Vagina (tissue), 2 donors: ENCODE data around the gene GNPTG. TPM values are rescaled to one million over a fixed set of nuclear protein-coding genes. Genes with fewer than 3 reads are reported as not detected.

Experiments used
- DNase-seq, 2 donors: peaks; one replicate each; pipeline ENCODE4 v3.0.0-alpha.2; 2017; ENCODE audit errors: extremely low spot score in 2 of 2
- H3K27ac ChIP-seq: fragments of 200-600 bp; sonication (generic); one replicate; pipeline ENCODE4 v1.5.1; 2019
- H3K27me3 ChIP-seq: fragments of 200-600 bp; sonication (generic); one replicate; pipeline ENCODE4 v1.5.1; 2019
- H3K36me3 ChIP-seq, 2 donors: fragments of 200-600 bp; sonication (generic); one replicate each; pipeline ENCODE4 v1.5.1; 2017 to 2019
- H3K4me1 ChIP-seq: fragments of 200-600 bp; sonication (generic); one replicate; pipeline ENCODE4 v1.5.1; 2019
- H3K4me3 ChIP-seq, 2 donors: fragments of 200-600 bp; sonication (generic); 1 replicate in 1 of 2; 2 replicates in 1 of 2; pipeline ENCODE4 v1.5.1; 2016 to 2019
- H3K9me3 ChIP-seq: fragments of 200-600 bp; sonication (generic); one replicate; pipeline ENCODE4 v1.5.1; 2019
- POLR2A ChIP-seq, 2 donors: fragments of 450-650 bp; IDR thresholded peaks; one replicate each; pipeline ENCODE4 v1.6.1; 2017; ENCODE audit warnings: antibody characterized with exemption in 2 of 2, mild to moderate bottlenecking in 2 of 2, moderate library complexity in 2 of 2
- POLR2AphosphoS5 ChIP-seq, 2 donors: sonication (generic); formaldehyde crosslinking; IDR thresholded peaks; one replicate each; pipeline ENCODE4 v1.9.0; 2017; ENCODE audit warnings: antibody characterized with exemption in 2 of 2, mild to moderate bottlenecking in 2 of 2, low read depth in 1 of 2; ENCODE audit not compliant: insufficient read depth in 1 of 2
- intact Hi-C: fragments of 100-400 bp; cut with DNase I; formaldehyde crosslinking; loops from one replicate; pipeline ENCODE4 v1.15.1; 2023
- total RNA-seq: library from RNA; depleted of rRNA; stranded (reverse); fragments of >200 nt; gene quantifications from one replicate; pipeline ENCODE4 v1.2.3, GENCODE V29; 2016
- TF ChIP-seq, protein P1 (sequence below), 3 experiments: fragments of 450-650 bp in 2 of 3; fragments of 200-600 bp in 1 of 3; sonication (generic) in 1 of 3; IDR thresholded peaks; one replicate each; pipeline ENCODE4 v1.5.1; 2017 to 2019; ENCODE audit warnings: antibody characterized with exemption in 3 of 3, mild to moderate bottlenecking in 2 of 3, moderate library complexity in 2 of 3

Gene GNPTG
- total RNA-seq, 1 donor from 2014 or later = 63.3 TPM

DNA sequence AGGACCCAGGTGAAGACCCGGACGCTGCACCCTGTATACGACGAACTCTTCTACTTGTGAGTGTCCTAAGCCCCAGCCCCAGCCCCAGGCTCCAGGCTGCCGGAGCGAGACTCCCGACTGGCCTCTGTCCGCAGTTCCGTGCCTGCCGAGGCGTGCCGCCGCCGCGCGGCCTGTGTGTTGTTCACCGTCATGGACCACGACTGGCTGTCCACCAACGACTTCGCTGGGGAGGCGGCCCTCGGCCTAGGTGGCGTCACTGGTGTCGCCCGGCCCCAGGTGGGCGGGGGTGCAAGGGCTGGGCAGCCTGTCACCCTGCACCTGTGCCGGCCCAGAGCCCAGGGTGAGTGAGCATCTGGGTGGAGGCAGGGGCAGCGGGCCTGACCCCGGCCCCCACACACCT, 3.8 kb upstream of the GNPTG start:
- Histone ChIP-seq H3K36me3 (peaks cover 0 to 20% of the 10 kb centered on the region in 2 donors), H3K9me3 (no peaks in the 10 kb centered on the region), H3K4me3 (no peak overlapping the region), H3K27me3 (no peaks in the 10 kb centered on the region), H3K4me1 (peaks cover 34% of the 10 kb centered on the region), H3K27ac (no peak overlapping the region)
- TF ChIP-seq, protein P1, sequence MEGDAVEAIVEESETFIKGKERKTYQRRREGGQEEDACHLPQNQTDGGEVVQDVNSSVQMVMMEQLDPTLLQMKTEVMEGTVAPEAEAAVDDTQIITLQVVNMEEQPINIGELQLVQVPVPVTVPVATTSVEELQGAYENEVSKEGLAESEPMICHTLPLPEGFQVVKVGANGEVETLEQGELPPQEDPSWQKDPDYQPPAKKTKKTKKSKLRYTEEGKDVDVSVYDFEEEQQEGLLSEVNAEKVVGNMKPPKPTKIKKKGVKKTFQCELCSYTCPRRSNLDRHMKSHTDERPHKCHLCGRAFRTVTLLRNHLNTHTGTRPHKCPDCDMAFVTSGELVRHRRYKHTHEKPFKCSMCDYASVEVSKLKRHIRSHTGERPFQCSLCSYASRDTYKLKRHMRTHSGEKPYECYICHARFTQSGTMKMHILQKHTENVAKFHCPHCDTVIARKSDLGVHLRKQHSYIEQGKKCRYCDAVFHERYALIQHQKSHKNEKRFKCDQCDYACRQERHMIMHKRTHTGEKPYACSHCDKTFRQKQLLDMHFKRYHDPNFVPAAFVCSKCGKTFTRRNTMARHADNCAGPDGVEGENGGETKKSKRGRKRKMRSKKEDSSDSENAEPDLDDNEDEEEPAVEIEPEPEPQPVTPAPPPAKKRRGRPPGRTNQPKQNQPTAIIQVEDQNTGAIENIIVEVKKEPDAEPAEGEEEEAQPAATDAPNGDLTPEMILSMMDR (IDR thresholded peaks at IDR 0.05) = no peak
- TF ChIP-seq POLR2A (IDR thresholded peaks at IDR 0.05) (no peak), POLR2AphosphoS5 (IDR thresholded peaks at IDR 0.05; ENCODE audit: insufficient read depth in 1 of 2, low read depth in 1 of 2) (no peak)
- intact Hi-C loops = no loop called here
- no peak for DNase-seq

DNA sequence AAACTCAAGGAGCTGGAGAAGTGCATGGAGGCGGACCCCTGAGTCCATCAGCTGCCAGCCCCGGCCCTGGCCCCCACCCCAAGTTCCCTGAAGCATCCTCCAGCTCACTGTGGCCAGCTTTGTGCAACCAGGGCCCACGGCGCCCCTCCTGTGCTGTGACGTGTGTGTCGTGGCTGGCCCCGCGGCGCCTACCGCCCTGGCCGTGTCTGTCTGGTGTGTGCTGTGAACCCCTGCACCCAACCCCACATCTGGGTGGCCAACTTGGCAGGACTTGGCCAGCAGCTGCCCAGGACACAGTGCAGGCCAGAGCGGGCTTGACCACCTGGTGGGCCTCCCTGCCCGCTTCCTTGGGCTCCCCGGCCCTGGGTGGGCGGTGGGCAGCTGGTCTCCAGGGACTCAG, 3.3 kb upstream of the GNPTG start:
- no peak overlapping the region for H3K27ac ChIP-seq
- intact Hi-C loops = no loop called here
- H3K9me3 ChIP-seq = no peaks in the 10 kb centered on the region
- H3K36me3 ChIP-seq = peaks cover 0 to 20% of the 10 kb centered on the region in 2 donors
- no peak for DNase-seq
- peaks cover 34% of the 10 kb centered on the region for H3K4me1 ChIP-seq
- no peak for TF ChIP-seq POLR2AphosphoS5 (IDR thresholded peaks at IDR 0.05; ENCODE audit: insufficient read depth in 1 of 2, low read depth in 1 of 2)
- no peak for TF ChIP-seq POLR2A (IDR thresholded peaks at IDR 0.05)
- TF ChIP-seq, protein P1 (IDR thresholded peaks at IDR 0.05) = no peak
- no peaks in the 10 kb centered on the region for H3K27me3 ChIP-seq
- no peak overlapping the region for H3K4me3 ChIP-seq

DNA sequence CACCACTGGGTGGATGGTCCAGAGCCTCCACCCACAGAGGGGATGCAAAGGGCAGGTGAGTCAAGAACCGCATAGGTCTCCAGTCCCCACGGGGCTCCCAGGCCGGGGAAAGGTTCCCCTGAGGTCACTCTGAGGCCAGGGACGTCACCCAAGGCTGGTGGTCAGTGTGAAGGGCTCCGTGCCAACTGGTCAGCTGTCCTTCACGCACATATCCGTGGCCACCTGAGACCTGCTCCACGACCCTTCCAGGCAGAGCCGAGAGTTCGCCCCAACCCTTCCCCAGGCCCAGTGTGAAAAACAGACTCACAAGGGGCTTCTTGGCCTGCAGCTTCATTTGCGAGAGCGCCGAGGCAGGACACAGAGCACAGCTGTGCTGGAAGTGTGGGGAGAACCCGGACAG, 2.8 kb upstream of the GNPTG start:
- DNase-seq = no peak
- peaks cover 0 to 20% of the 10 kb centered on the region in 2 donors for H3K36me3 ChIP-seq
- H3K9me3 ChIP-seq = no peaks in the 10 kb centered on the region
- intact Hi-C loops = no loop called here
- H3K27ac ChIP-seq = no peak overlapping the region
- peaks cover 35% of the 10 kb centered on the region for H3K4me1 ChIP-seq
- TF ChIP-seq, protein P1 (IDR thresholded peaks at IDR 0.05) = no peak
- TF ChIP-seq POLR2AphosphoS5 (IDR thresholded peaks at IDR 0.05; ENCODE audit: insufficient read depth in 1 of 2, low read depth in 1 of 2) (no peak), POLR2A (IDR thresholded peaks at IDR 0.05) (no peak)
- H3K27me3 ChIP-seq = no peaks in the 10 kb centered on the region
- no peak overlapping the region for H3K4me3 ChIP-seq

DNA sequence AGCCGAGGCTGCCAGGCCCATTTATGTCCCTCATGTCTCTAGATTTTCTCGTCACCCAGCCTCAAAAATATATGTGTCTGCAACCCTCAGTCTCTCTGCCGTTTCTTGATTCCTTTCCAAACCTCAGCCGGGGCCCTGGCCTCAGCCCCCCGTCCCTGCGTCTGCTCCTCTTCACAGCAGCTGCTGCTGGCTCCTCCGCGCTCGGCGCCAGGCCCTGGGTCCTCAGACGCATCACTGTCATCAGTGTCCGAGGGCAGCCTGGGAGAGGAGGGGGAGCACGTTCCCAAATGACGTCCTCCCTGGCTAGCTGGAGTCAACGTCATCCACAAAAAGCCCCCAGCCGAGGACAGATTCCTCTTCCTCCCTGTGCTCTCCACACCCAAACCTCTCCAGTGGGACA, 2.4 kb upstream of the GNPTG start:
- no peak for DNase-seq
- no peaks in the 10 kb centered on the region for H3K9me3 ChIP-seq
- intact Hi-C loops = no loop called here
- H3K27ac ChIP-seq = no peak overlapping the region
- H3K4me1 ChIP-seq = peaks cover 35% of the 10 kb centered on the region
- no peak overlapping the region for H3K4me3 ChIP-seq
- TF ChIP-seq POLR2A (IDR thresholded peaks at IDR 0.05) (no peak), POLR2AphosphoS5 (IDR thresholded peaks at IDR 0.05; ENCODE audit: insufficient read depth in 1 of 2, low read depth in 1 of 2) (no peak)
- TF ChIP-seq, protein P1 (IDR thresholded peaks at IDR 0.05) = no peak
- H3K36me3 ChIP-seq = peaks cover 0 to 20% of the 10 kb centered on the region in 2 donors
- no peaks in the 10 kb centered on the region for H3K27me3 ChIP-seq

DNA sequence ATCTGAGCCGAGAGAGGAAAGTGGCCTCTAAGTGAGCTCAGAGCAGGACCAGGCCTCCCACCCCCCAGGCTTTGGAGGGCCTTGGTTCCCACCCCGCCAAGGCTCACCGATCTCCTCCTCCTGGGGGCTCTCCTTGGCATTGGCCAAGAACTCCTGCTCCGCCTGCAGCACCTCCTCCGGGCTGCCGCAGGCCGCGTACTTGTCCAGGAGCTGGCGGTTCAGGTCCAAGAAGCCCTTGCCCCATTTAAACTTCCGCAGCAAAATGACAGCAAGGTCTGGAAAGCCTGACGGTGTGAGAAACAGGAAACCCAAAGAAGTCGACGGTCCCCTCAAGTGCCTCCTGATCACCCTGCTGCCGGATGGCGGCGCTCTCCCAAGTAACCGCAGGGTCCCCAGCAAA, 1.8 kb upstream of the GNPTG start:
- DNase-seq = no peak
- H3K4me3 ChIP-seq = no peak overlapping the region
- H3K4me1 ChIP-seq = peaks cover 35% of the 10 kb centered on the region
- peaks cover 0 to 20% of the 10 kb centered on the region in 2 donors for H3K36me3 ChIP-seq
- no peak for TF ChIP-seq POLR2A (IDR thresholded peaks at IDR 0.05)
- TF ChIP-seq POLR2AphosphoS5 (IDR thresholded peaks at IDR 0.05; ENCODE audit: insufficient read depth in 1 of 2, low read depth in 1 of 2) = no peak
- TF ChIP-seq, protein P1 (IDR thresholded peaks at IDR 0.05) = no peak
- intact Hi-C loops = no loop called here
- no peaks in the 10 kb centered on the region for H3K9me3 ChIP-seq
- no peak overlapping the region for H3K27ac ChIP-seq
- no peaks in the 10 kb centered on the region for H3K27me3 ChIP-seq
